H1 (cell line): Measurements from ENCODE around the gene LGALS3. TPM values are rescaled to one million over a fixed set of nuclear protein-coding genes. Genes with fewer than 3 reads are reported as not detected.

Experiments used
- CTCF ChIA-PET: fragments of 300-600 bp; sonication (Branson Sonifier 250); formaldehyde crosslinking; loops from one replicate; lab custom pipeline; 2021; ENCODE audit not compliant: partially characterized antibody; lab: Charles Lee
- POLR2A ChIA-PET: fragments of 300-600 bp; sonication (Branson Sonifier 250); formaldehyde crosslinking; loops from one replicate; lab custom pipeline; 2021; ENCODE audit warnings: inconsistent platforms; ENCODE audit not compliant: partially characterized antibody; lab: Charles Lee
- DNase-seq, 2 experiments: peaks; one replicate each; pipeline versions ENCODE4 v3.0.0 to v3.0.0-alpha.2; 2010 to 2022; ENCODE audit warnings: low spot score in 2 of 2, low read depth in 1 of 2, mixed read lengths in 1 of 2
- FAIRE-seq: peaks from 2 replicates; lab custom pipeline; 2011; peaks lifted over from hg19 to GRCh38; lab: Jason Lieb, UNC
- H2AFZ ChIP-seq: 2 replicates; pipeline ENCODE4 v1.8.1; 2012; ENCODE audit warnings: low read length, inconsistent platforms
- H2AK5ac ChIP-seq: 2 replicates; pipeline ENCODE4 v1.6.1; 2013; ENCODE audit warnings: low read depth, low read length
- H2BK120ac ChIP-seq: replicated peaks from 2 replicates; pipeline ENCODE3; 2013; ENCODE audit warnings: low read depth, low read length, inconsistent platforms
- H2BK12ac ChIP-seq: 2 replicates; pipeline ENCODE4 v1.6.1; 2013; ENCODE audit warnings: low read depth, low read length
- H2BK15ac ChIP-seq: 2 replicates; pipeline ENCODE4 v1.6.1; 2013; ENCODE audit warnings: low read length
- H2BK20ac ChIP-seq: 2 replicates; pipeline ENCODE4 v1.6.1; 2013; ENCODE audit warnings: low read length
- H2BK5ac ChIP-seq: 2 replicates; pipeline ENCODE4 v1.6.1; 2013; ENCODE audit warnings: low read depth, low read length
- H3K14ac ChIP-seq: 2 replicates; pipeline ENCODE4 v1.6.1; 2013; ENCODE audit warnings: inconsistent platforms; ENCODE audit not compliant: insufficient read length
- H3K18ac ChIP-seq: 2 replicates; pipeline ENCODE4 v1.6.1; 2013; ENCODE audit warnings: low read length; ENCODE audit errors: extremely low read depth
- H3K23ac ChIP-seq: 2 replicates; pipeline ENCODE4 v1.6.1; 2013; ENCODE audit warnings: inconsistent platforms; ENCODE audit not compliant: insufficient read length
- H3K23me2 ChIP-seq: 2 replicates; pipeline ENCODE4 v1.6.1; 2013; ENCODE audit warnings: low read depth, low read length
- H3K27ac ChIP-seq: 2 replicates; pipeline ENCODE4 v1.6.1; 2011; ENCODE audit warnings: low read depth, low read length, inconsistent platforms
- H3K27me3 ChIP-seq, 4 experiments: replicated peaks in 1 of 4; 1 replicate in 1 of 4; 2 replicates in 3 of 4; pipeline versions ENCODE4 v1.6.1 to v1.8.1; 2011 to 2013; ENCODE audit warnings: low read length in 3 of 4, mild to moderate bottlenecking in 3 of 4, inconsistent platforms in 2 of 4, mixed read lengths in 2 of 4, moderate library complexity in 1 of 4; ENCODE audit not compliant: control insufficient read depth in 3 of 4, insufficient read depth in 3 of 4; ENCODE audit errors: extremely low read depth in 1 of 4
- H3K36me3 ChIP-seq, 4 experiments: 2 replicates each; pipeline versions ENCODE4 v1.6.1 to v1.8.1; 2011 to 2013; ENCODE audit warnings: mild to moderate bottlenecking in 4 of 4, low read length in 3 of 4, moderate library complexity in 2 of 4, control low read depth in 1 of 4, inconsistent platforms in 1 of 4; ENCODE audit not compliant: insufficient read depth in 4 of 4, control insufficient read depth in 2 of 4
- H3K4ac ChIP-seq: replicated peaks from 2 replicates; pipeline ENCODE3; 2013; ENCODE audit warnings: low read length, low read depth, mixed read lengths, inconsistent platforms; ENCODE audit not compliant: insufficient read length
- H3K4me1 ChIP-seq, 4 experiments: replicated peaks in 1 of 4; 1 replicate in 1 of 4; 2 replicates in 3 of 4; pipeline versions ENCODE4 v1.6.1 to v1.8.1; 2011 to 2013; ENCODE audit warnings: low read length in 3 of 4, inconsistent platforms in 2 of 4, mixed read lengths in 1 of 4; ENCODE audit not compliant: insufficient read depth in 4 of 4, control insufficient read depth in 3 of 4
- H3K4me2 ChIP-seq, 2 experiments: 2 replicates each; pipeline versions ENCODE4 v1.6.1 to v1.8.1; 2011 to 2013; ENCODE audit warnings: low read depth in 2 of 2, low read length in 2 of 2, control low read depth in 1 of 2, inconsistent platforms in 1 of 2, mild to moderate bottlenecking in 1 of 2; ENCODE audit not compliant: insufficient read depth in 1 of 2
- H3K4me3 ChIP-seq, 4 experiments: fragments of 200-600, 300-600 bp in 1 of 4; sonication (generic), shearing (Covaris generic), sonication (Bioruptor Twin) in 1 of 4; 2 replicates each; pipeline versions ENCODE4 v1.5.1 to v1.8.1; 2011 to 2016; ENCODE audit warnings: low read length in 4 of 4, low read depth in 3 of 4, control low read depth in 2 of 4, inconsistent platforms in 2 of 4, mild to moderate bottlenecking in 2 of 4, mixed read lengths in 1 of 4, moderate library complexity in 1 of 4; ENCODE audit not compliant: insufficient read depth in 2 of 4; ENCODE audit errors: extremely low read depth in 1 of 4
- H3K56ac ChIP-seq: replicated peaks from 2 replicates; pipeline ENCODE3; 2013; ENCODE audit warnings: low read depth, mild to moderate bottlenecking, mixed read lengths, low read length, inconsistent platforms; ENCODE audit not compliant: insufficient read length
- H3K79me1 ChIP-seq: 2 replicates; pipeline ENCODE4 v1.6.1; 2013; ENCODE audit warnings: low read depth, low read length, control low read depth
- H3K79me2 ChIP-seq, 2 experiments: 2 replicates each; pipeline versions ENCODE4 v1.6.1 to v1.8.1; 2012 to 2013; ENCODE audit warnings: low read length in 2 of 2, mild to moderate bottlenecking in 2 of 2, inconsistent platforms in 1 of 2; ENCODE audit not compliant: insufficient read depth in 2 of 2, control insufficient read depth in 1 of 2
- H3K9ac ChIP-seq, 4 experiments: replicated peaks in 1 of 4; 1 replicate in 1 of 4; 2 replicates in 3 of 4; pipeline versions ENCODE4 v1.6.1 to v1.8.1; 2011 to 2013; ENCODE audit warnings: low read depth in 3 of 4, low read length in 3 of 4, control low read depth in 2 of 4, mild to moderate bottlenecking in 2 of 4, moderate library complexity in 2 of 4, inconsistent platforms in 1 of 4; ENCODE audit errors: extremely low read depth in 1 of 4
- H3K9me3 ChIP-seq, 2 experiments: 2 replicates each; pipeline versions ENCODE4 v1.6.1 to v1.8.1; 2012 to 2013; ENCODE audit warnings: mild to moderate bottlenecking in 2 of 2, moderate library complexity in 2 of 2, control low read depth in 1 of 2, inconsistent platforms in 1 of 2, low read depth in 1 of 2, low read length in 1 of 2, mixed read lengths in 1 of 2; ENCODE audit not compliant: insufficient read depth in 2 of 2
- H4K20me1 ChIP-seq, 2 experiments: replicated peaks in 1 of 2; 2 replicates each; pipeline versions ENCODE3 to v1.8.1; 2011 to 2013; ENCODE audit warnings: inconsistent platforms in 2 of 2, low read length in 2 of 2, mild to moderate bottlenecking in 1 of 2; ENCODE audit not compliant: insufficient read depth in 2 of 2, control insufficient read depth in 1 of 2
- H4K5ac ChIP-seq: 2 replicates; pipeline ENCODE4 v1.6.1; 2013; ENCODE audit warnings: low read length, low read depth, mixed read lengths, inconsistent platforms; ENCODE audit not compliant: insufficient read length
- H4K8ac ChIP-seq: 2 replicates; pipeline ENCODE4 v1.8.0; 2013; ENCODE audit warnings: mild to moderate bottlenecking, moderate library complexity, low read length, inconsistent platforms; ENCODE audit not compliant: insufficient read depth; ENCODE audit errors: extremely low read depth
- H4K91ac ChIP-seq: replicated peaks from 2 replicates; pipeline ENCODE3; 2013; ENCODE audit warnings: low read length, mixed read lengths, inconsistent platforms; ENCODE audit not compliant: insufficient read length
- BCL11A ChIP-seq, 2 experiments: IDR thresholded peaks; one replicate each; pipeline ENCODE4 v1.6.1; 2011; ENCODE audit warnings: low read depth in 2 of 2, low read length in 2 of 2, mild to moderate bottlenecking in 2 of 2
- CHD2 ChIP-seq: IDR thresholded peaks from 2 replicates; pipeline ENCODE4 v1.6.1; 2012; ENCODE audit warnings: low read length, improper control_type of control experiment
- CTBP2 ChIP-seq: IDR thresholded peaks from 2 replicates; pipeline ENCODE4 v1.7.0; 2011; ENCODE audit warnings: borderline replicate concordance, mild to moderate bottlenecking, moderate library complexity, mixed read lengths, low read length; ENCODE audit not compliant: insufficient read depth, insufficient read length
- GABPA ChIP-seq: IDR thresholded peaks from 2 replicates; pipeline ENCODE4 v1.6.1; 2011; ENCODE audit warnings: mild to moderate bottlenecking, low read length, moderate library complexity, borderline replicate concordance; ENCODE audit not compliant: insufficient read depth
- GTF2F1 ChIP-seq: IDR thresholded peaks from 2 replicates; pipeline ENCODE4 v1.6.1; 2012; ENCODE audit warnings: low read depth, low read length, improper control_type of control experiment, borderline replicate concordance
- JUN ChIP-seq: IDR thresholded peaks from 2 replicates; pipeline ENCODE4 v1.6.1; 2011; ENCODE audit warnings: low read depth, mild to moderate bottlenecking, improper control_type of control experiment, low read length
- KDM5A ChIP-seq: fragments of 200-600 bp; IDR thresholded peaks from 2 replicates; pipeline ENCODE4 v1.7.1; 2012; ENCODE audit warnings: mild to moderate bottlenecking, low read length, inconsistent platforms, mixed read lengths
- SIN3A ChIP-seq, 2 experiments: IDR thresholded peaks in 1 of 2; conservative IDR thresholded peaks in 1 of 2; 2 replicates each; pipeline ENCODE4 v1.6.1; 2011 to 2012; ENCODE audit warnings: low read length in 2 of 2, improper control_type of control experiment in 1 of 2, low read depth in 1 of 2, mild to moderate bottlenecking in 1 of 2
- WGBS, 2 experiments: shearing (Covaris generic) in 1 of 2; methylation state at CpG; one replicate each; pipeline versions ENCODE4 v1.1.6 to v1.1.7; 2013 to 2015; ENCODE audit warnings: low lambda C conversion rate in 2 of 2, mixed read lengths in 2 of 2, inconsistent platforms in 1 of 2, low coverage in 1 of 2, missing lambda C conversion rate in 1 of 2; ENCODE audit not compliant: insufficient replicate concordance in 2 of 2, insufficient coverage in 1 of 2, insufficient read length in 1 of 2; ENCODE audit errors: extremely low coverage in 1 of 2, missing lambda C conversion rate in 1 of 2; 5-methylcytosine and 5-hydroxymethylcytosine counted together
- polyA plus RNA-seq, 7 experiments: library from polyadenylated mRNA; depleted of rRNA in 3 of 7; stranded (reverse) in 5 of 7; unstranded in 2 of 7; fragments of >200 nt in 5 of 7; fragments of 200-250 nt in 2 of 7; gene quantifications; 1 replicate in 5 of 7; 2 replicates in 1 of 7; 4 replicates in 1 of 7; pipeline versions ENCODE4 v1.2.1 to v1.2.3, GENCODE V29; 2011 to 2013; ENCODE audit warnings: missing spikeins in 2 of 7, mixed read lengths in 2 of 7
- total RNA-seq: library from RNA; stranded (reverse); fragmentation: NEBNext Ultra II Directional; extraction: Animal tissue kit (Norgen Biotek cat#: 25700); gene quantifications from 2 replicates; pipeline ENCODE4 v1.2.1, GENCODE V29; 2021
- TF ChIP-seq, protein P1 (sequence below): IDR thresholded peaks from 2 replicates; pipeline ENCODE4 v1.6.1; 2012; ENCODE audit warnings: low read length, inconsistent platforms

Gene LGALS3
- total and polyA plus RNA-seq, 2 of the 8 experiments (the other 6 are each of a cell fraction or from before 2014, with no cell fraction given): 9.7 to 14.5 TPM

DNA sequence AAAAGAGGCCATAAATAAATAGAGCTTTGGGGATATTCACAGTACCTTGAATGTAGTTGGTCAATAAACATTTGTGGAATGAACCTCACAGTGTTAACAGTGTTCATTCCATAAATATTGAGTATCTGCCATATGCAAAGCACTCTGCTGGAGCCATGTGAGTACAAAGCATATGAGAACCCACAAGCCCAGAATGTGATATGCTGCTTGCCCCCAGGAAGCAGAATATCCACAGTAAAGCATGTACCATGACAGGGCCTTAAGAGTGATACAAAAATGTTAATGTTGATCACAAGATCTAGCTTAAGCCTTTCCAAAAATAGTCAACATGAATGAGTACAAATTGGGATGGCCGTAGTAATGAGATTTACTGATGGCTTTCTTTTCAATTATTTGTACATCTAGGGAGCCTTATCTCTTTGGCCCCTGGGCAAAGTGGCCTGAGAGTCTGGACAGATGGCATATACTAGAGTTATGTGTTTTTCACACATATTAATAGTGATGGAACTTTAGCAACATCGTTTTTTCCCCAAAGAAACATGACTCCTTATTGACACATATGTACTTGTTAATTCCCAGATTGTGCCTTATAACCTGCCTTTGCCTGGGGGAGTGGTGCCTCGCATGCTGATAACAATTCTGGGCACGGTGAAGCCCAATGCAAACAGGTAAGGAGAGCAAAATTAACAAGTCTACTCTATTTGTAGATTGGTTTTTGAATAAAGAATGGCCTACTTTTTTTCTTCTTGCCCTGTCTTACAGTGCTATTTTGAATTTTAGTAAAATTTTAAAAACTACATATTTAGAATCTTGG, 10.9 kb downstream of the LGALS3 start:
- Histone ChIP-seq H2AK5ac (no peak overlapping the region), H2AFZ (no peak overlapping the region), H2BK12ac (no peak overlapping the region), H3K9ac (no peak overlapping the region), H3K18ac (no peak overlapping the region), H3K56ac (no peak overlapping the region), H3K36me3 (peaks cover 0 to 12% (median 8%) of the 10 kb centered on the region in 4 experiments; a peak in 6 of 8 replicates), H4K5ac (no peak overlapping the region), H4K8ac (no peak overlapping the region), H4K91ac (no peak overlapping the region), H3K27me3 (no peaks in the 10 kb centered on the region), H2BK15ac (no peak overlapping the region), H3K14ac (no peak overlapping the region), H3K79me2 (no peaks in the 10 kb centered on the region), H2BK120ac (no peak overlapping the region), H3K9me3 (no peaks in the 10 kb centered on the region), H3K23me2 (no peaks in the 10 kb centered on the region; the same call in 1 of the 2 replicates), H3K27ac (no peak overlapping the region), H2BK5ac (no peak overlapping the region), H3K4me2 (no peak overlapping the region), H2BK20ac (no peak overlapping the region), H3K4me1 (no peaks in the 10 kb centered on the region), H3K79me1 (no peaks in the 10 kb centered on the region), H3K4me3 (no peak overlapping the region), H4K20me1 (no peaks in the 10 kb centered on the region), H3K23ac (no peak overlapping the region), H3K4ac (no peak overlapping the region)
- FAIRE-seq: no peak
- 89% methylated on average over 4 of the region's 4 CpGs; no CpG with 5 or more reads in 1 of the 2 experiments for WGBS, 2 experiments
- ChIA-PET POLR2A (interaction anchor here (1.0 to 1.9 kb wide), 3 partner anchors 11 to 51 kb away, joined by 3 to 7 read pairs (median 3); partner anchors contain the start of gene DLGAP5), CTCF (interaction anchor here (0.7 to 3.5 kb wide), 6 partner anchors 12 to 67 kb away, joined by 3 to 29 read pairs (median 12); no protein-coding TSS in a partner anchor)
- TF ChIP-seq SIN3A (conservative IDR thresholded peaks at IDR 0.05 in 1 of 2, IDR thresholded peaks at IDR 0.05 in 1 of 2; ENCODE audit: low read depth in 1 of 2, low read length in 2 of 2) (no peak), CHD2 (no peak), GABPA (no peak), KDM5A (no peak), BCL11A (IDR thresholded peaks at IDR 0.05; ENCODE audit: low read depth in 2 of 2, low read length in 2 of 2) (no peak), JUN (no peak), CTBP2 (no peak), GTF2F1 (no peak)
- TF ChIP-seq, protein P1, sequence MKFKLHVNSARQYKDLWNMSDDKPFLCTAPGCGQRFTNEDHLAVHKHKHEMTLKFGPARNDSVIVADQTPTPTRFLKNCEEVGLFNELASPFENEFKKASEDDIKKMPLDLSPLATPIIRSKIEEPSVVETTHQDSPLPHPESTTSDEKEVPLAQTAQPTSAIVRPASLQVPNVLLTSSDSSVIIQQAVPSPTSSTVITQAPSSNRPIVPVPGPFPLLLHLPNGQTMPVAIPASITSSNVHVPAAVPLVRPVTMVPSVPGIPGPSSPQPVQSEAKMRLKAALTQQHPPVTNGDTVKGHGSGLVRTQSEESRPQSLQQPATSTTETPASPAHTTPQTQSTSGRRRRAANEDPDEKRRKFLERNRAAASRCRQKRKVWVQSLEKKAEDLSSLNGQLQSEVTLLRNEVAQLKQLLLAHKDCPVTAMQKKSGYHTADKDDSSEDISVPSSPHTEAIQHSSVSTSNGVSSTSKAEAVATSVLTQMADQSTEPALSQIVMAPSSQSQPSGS: no peak
- no peak for DNase-seq
